T-helper 1 cell treated with Interleukin-12 subunit alpha and Interleukin-12 subunit beta and Interleukin-4 antibody, amounts not matched to agents 30 μg/mL and 1 μg/mL, for 36 hours (primary cell): ENCODE measurements around the gene MOB3C.
"Not testable (repeated sequence)": the region's sequence is repeated elsewhere in the genome, so short reads cannot be mapped to it uniquely, and the experiment has no call there.

Experiments used
- H3K27ac Mint-ChIP-seq: one replicate; pipeline ENCODE4 v1.8.0; 2021; ENCODE audit warnings: mild to moderate bottlenecking, mixed read lengths
- H3K27me3 Mint-ChIP-seq: one replicate; pipeline ENCODE4 v1.8.0; 2021; ENCODE audit warnings: low read depth, mixed read lengths
- H3K36me3 Mint-ChIP-seq: one replicate; pipeline ENCODE4 v1.8.0; 2021; ENCODE audit warnings: low read depth, mixed read lengths
- H3K4me1 Mint-ChIP-seq: one replicate; pipeline ENCODE4 v1.8.0; 2021; ENCODE audit warnings: low read depth, mixed read lengths
- H3K4me3 Mint-ChIP-seq: one replicate; pipeline ENCODE4 v1.8.0; 2021; ENCODE audit warnings: mild to moderate bottlenecking, moderate library complexity, mixed read lengths
- H3K9me3 Mint-ChIP-seq: one replicate; pipeline ENCODE4 v1.8.0; 2021; ENCODE audit warnings: mixed read lengths

Gene MOB3C

DNA sequence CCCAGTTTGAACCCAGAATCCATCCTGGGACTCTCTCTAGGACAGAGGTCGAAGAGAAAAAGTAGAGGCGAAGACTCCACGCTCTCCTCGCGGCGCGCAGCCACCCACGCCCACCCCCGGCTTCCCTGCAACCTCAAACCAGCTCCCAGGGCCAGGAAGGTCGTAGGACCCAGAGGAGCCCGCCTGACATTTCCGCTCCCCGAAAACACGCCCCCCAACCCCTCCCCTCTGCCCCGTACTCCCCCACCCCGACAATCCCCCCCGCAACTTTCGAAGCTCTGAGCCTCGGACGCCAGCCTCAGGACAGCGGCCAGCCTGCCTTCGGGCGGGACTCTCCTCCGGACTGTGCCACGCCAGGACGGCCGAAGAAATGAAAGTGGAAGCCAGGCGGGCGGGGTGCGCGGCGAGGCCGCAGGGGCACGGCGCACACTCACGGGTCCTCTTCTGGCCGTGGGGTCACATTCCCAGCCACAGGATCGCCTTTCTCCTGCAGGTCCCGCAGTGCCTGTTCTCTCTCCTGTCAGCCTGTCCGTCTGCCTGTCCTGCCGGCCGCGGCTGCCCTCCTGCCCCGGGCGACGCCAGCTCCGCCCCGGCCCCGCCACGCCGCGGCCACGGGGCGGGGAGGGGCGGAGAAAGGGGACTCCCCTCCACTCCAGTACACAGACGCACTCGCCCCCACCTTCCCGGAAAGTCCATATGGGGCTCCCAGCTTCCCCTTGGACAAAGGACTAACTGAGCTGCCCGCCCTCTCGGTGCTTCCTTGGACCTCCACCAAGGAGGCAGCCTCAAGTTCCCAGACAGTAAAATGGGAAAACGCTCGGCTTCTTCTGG, at the start of gene MOB3C:
MOB3C (minus strand) TSS at position 535 of the 831 bp plus-strand sequence. CDS start 3,490 bp downstream, outside the sequence.
- H3K4me3 Mint-ChIP-seq = peak within 1 kb of the TSS; percentile 93
- peaks cover 49% of the 10 kb centered on the region for H3K4me1 Mint-ChIP-seq
- no peaks in the 10 kb centered on the region for H3K27me3 Mint-ChIP-seq
- H3K36me3 Mint-ChIP-seq = peaks cover 5% of the 10 kb centered on the region
- peak within 1 kb of the TSS; percentile 88 for H3K27ac Mint-ChIP-seq
- no peaks in the 10 kb centered on the region for H3K9me3 Mint-ChIP-seq

- Mint-ChIP-seq H3K36me3 (peaks cover 8% of the 10 kb centered on the region), H3K9me3 (no peaks in the 10 kb centered on the region), H3K4me3 (no peak overlapping the region), H3K4me1 (peaks cover 15% of the 10 kb centered on the region), H3K27me3 (no peaks in the 10 kb centered on the region), H3K27ac (no peak overlapping the region)
Observed at GRCh38 chr1:46665983-46666382, 49.4 kb upstream of the MOB3C start.

DNA sequence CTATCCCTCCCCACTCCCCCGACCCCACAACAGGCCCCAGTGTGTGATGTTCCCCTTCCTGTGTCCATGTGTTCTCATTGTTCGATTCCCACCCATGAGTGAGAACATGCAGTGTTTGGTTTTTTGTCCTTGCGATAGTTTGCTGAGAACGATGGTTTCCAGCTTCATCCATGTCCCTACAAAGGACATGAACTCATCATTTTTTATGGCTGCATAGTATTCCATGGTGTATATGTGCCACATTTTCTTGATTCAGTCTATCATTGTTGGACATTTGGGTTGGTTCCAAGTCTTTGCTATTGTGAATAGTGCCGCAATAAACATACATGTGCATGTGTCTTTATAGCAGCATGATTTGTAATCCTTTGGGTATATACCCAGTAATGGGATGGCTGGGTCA, 46.3 kb upstream of the MOB3C start:
- Mint-ChIP-seq H3K4me1 (peaks cover 22% of the 10 kb centered on the region), H3K36me3 (peaks cover 12% of the 10 kb centered on the region)
- H3K27ac Mint-ChIP-seq, H3K27me3 Mint-ChIP-seq, H3K4me3 Mint-ChIP-seq, H3K9me3 Mint-ChIP-seq: not testable (repeated sequence)

DNA sequence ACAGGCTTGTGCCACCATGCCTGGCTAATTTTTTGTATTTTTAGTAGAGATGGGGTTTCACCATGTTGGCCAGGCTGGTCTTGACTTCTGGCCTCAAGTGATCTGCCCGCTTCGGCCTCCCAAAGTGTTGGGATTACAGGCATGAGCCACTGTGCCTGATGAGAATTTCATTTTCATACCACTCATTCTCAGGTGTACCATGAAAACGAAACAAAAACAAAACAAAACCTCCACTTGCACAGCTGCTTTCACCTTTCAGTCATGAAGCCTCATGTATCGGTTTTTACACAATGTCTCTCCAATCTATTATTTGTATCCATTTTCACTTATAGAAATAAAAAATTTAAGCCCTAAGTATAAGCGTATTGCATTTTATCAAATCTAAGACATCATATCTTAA, 43.5 kb upstream of the MOB3C start:
- not testable (repeated sequence) for H3K27ac Mint-ChIP-seq, H3K9me3 Mint-ChIP-seq, H3K4me3 Mint-ChIP-seq, H3K27me3 Mint-ChIP-seq
- H3K36me3 Mint-ChIP-seq = peaks cover 27% of the 10 kb centered on the region
- peaks cover 12% of the 10 kb centered on the region for H3K4me1 Mint-ChIP-seq

DNA sequence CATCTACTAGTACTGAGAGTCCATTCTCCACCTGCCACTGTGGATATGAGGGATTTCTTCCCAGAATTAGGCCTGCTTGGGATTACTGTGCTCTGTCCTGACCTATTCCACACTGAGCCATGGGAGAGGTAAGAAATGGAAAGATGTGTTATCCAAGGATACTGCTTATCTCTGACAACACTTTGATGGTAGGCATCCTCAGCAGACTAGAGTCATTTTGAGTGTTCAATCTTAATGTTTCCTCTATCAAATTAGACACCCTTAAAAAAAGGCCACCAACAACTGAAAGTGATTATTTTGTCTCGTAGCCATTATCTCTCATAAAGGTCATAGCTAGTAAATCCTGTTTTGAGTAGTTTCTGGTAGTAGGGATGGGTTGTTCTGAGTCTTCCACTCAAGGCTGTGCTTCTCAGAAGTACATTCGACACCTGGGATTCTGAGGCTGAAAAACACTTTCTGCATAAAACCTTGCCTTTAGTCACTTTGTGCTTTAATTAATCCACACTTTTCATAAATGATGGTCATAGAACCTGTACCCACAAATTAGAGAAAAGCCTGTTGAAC, 42.8 kb upstream of the MOB3C start:
- peaks cover 6% of the 10 kb centered on the region for H3K9me3 Mint-ChIP-seq
- H3K4me1 Mint-ChIP-seq = peaks cover 12% of the 10 kb centered on the region
- no peak overlapping the region for H3K4me3 Mint-ChIP-seq
- H3K36me3 Mint-ChIP-seq = peaks cover 31% of the 10 kb centered on the region
- no peak overlapping the region for H3K27ac Mint-ChIP-seq
- no peaks in the 10 kb centered on the region for H3K27me3 Mint-ChIP-seq

- H3K27me3 Mint-ChIP-seq = no peaks in the 10 kb centered on the region
- H3K4me1 Mint-ChIP-seq = peaks cover 19% of the 10 kb centered on the region
- H3K27ac Mint-ChIP-seq = no peak overlapping the region
- H3K9me3 Mint-ChIP-seq = peaks cover 6% of the 10 kb centered on the region
- H3K36me3 Mint-ChIP-seq = peaks cover 37% of the 10 kb centered on the region
- no peak overlapping the region for H3K4me3 Mint-ChIP-seq
Observed at GRCh38 chr1:46657775-46658174, 41.2 kb upstream of the MOB3C start.

- Mint-ChIP-seq H3K36me3 (peaks cover 44% of the 10 kb centered on the region), H3K4me1 (peaks cover 19% of the 10 kb centered on the region), H3K27me3 (no peaks in the 10 kb centered on the region), H3K27ac (no peak overlapping the region), H3K4me3 (no peak overlapping the region), H3K9me3 (peaks cover 6% of the 10 kb centered on the region)
Observed at GRCh38 chr1:46656643-46657042, 40.0 kb upstream of the MOB3C start.

GRCh38 chr1:46655848-46656247, 39.2 kb upstream of the MOB3C start:
- Mint-ChIP-seq H3K27ac (no peak overlapping the region), H3K36me3 (peaks cover 44% of the 10 kb centered on the region), H3K4me3 (no peak overlapping the region), H3K4me1 (peaks cover 19% of the 10 kb centered on the region), H3K27me3 (no peaks in the 10 kb centered on the region), H3K9me3 (peaks cover 6% of the 10 kb centered on the region)

GRCh38 chr1:46654698-46655097, 38.1 kb upstream of the MOB3C start:
- not testable (repeated sequence) for H3K4me3 Mint-ChIP-seq, H3K27ac Mint-ChIP-seq, H3K27me3 Mint-ChIP-seq
- H3K4me1 Mint-ChIP-seq = peaks cover 12% of the 10 kb centered on the region
- H3K9me3 Mint-ChIP-seq = peaks cover 16% of the 10 kb centered on the region
- H3K36me3 Mint-ChIP-seq = peaks cover 54% of the 10 kb centered on the region

DNA sequence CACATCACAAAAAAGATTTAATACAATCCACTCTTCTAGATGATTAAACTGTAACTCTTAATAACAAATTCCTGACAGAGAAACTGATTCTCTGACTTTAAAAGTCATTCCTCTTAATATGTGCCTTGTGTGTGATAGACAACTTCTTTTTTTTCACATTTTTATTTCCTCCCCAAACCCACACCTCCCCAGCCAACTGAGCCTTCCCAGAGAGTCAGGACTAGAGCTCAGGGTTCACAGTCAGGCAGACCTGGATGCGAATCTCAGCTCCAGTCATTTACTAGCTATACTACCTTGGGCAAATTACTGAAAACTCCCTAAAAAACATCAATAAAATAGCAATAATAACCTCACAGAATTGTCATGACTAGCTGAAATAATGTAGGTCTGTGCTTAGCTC, 37.4 kb upstream of the MOB3C start:
- H3K27ac Mint-ChIP-seq = no peak overlapping the region
- peaks cover 17% of the 10 kb centered on the region for H3K9me3 Mint-ChIP-seq
- H3K36me3 Mint-ChIP-seq = peaks cover 57% of the 10 kb centered on the region
- H3K4me1 Mint-ChIP-seq = peaks cover 11% of the 10 kb centered on the region
- H3K27me3 Mint-ChIP-seq = no peaks in the 10 kb centered on the region
- no peak overlapping the region for H3K4me3 Mint-ChIP-seq

DNA sequence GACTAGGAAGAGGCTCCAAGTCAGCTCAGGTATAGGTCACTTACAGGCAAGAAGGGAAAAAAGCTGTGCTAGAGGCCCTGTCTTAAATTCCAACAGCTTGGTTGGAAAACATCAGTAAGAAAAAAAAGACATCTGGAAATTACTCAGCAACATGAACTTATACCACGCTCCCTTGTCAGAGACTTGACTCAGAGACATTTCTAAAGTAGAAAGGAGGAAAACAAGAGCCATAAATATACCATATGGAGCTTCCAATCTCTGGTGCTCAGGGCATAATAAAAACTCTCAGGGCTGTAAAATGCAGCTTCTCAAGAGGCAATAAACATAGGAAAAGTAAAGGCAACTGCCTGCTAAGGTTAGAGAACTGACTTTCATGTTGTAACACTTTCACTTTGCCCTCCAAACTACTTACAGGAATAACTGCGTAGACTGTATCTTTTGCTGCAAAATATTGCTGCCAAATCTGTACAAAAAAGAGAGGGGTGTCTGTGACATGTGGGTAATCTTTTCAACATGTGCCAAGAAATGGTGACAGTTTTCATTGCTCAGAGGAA, 36.9 kb upstream of the MOB3C start:
- Mint-ChIP-seq H3K27ac (no peak overlapping the region), H3K9me3 (peaks cover 17% of the 10 kb centered on the region), H3K4me3 (no peak overlapping the region), H3K4me1 (peaks cover 11% of the 10 kb centered on the region), H3K27me3 (no peaks in the 10 kb centered on the region), H3K36me3 (peaks cover 57% of the 10 kb centered on the region)

- Mint-ChIP-seq H3K36me3 (peaks cover 57% of the 10 kb centered on the region), H3K27ac (no peak overlapping the region), H3K9me3 (peaks cover 18% of the 10 kb centered on the region), H3K27me3 (no peaks in the 10 kb centered on the region), H3K4me3 (no peak overlapping the region), H3K4me1 (peaks cover 7% of the 10 kb centered on the region)
Observed at GRCh38 chr1:46652321-46653100, 35.9 kb upstream of the MOB3C start.

DNA sequence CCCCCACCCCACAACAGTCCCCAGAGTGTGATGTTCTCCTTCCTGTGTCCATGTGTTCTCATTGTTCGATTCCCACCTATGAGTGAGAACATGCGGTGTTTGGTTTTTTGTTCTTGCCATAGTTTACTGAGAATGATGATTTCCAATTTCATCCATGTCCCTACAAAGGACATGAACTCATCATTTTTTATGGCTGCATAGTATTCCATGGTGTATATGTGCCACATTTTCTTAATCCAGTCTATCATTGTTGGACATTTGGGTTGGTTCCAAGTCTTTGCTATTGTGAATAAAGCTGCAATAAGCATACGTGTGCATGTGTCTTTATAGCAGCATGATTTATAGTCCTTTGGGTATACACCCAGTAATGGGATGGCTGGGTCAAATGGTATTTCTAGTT, 34.5 kb upstream of the MOB3C start:
- H3K36me3 Mint-ChIP-seq = peaks cover 62% of the 10 kb centered on the region
- H3K27ac Mint-ChIP-seq, H3K4me1 Mint-ChIP-seq, H3K4me3 Mint-ChIP-seq, H3K27me3 Mint-ChIP-seq: not testable (repeated sequence)
- peaks cover 22% of the 10 kb centered on the region for H3K9me3 Mint-ChIP-seq

DNA sequence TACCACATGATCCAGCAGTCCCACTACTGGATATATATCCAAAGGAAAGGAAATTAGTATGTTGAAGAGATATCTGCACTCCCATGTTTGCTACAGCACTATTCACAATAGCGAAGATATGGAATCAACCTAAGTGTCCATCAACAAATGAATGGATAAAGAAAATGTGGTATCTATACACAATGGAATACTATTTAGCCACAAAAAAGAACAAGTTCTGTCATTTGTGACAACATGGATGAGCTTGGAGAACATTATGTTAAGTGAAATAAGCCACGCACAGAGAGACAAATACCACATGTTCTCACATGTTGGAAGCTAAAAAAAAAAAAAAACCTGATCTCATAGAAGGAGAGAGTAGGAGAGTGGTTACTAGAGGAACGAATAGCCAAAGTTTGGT, 33.9 kb upstream of the MOB3C start:
- Mint-ChIP-seq H3K4me1 (peaks cover 9% of the 10 kb centered on the region), H3K27me3 (no peaks in the 10 kb centered on the region), H3K9me3 (peaks cover 22% of the 10 kb centered on the region), H3K4me3 (no peak overlapping the region), H3K27ac (no peak overlapping the region), H3K36me3 (peaks cover 57% of the 10 kb centered on the region)
